ENCODE results near the gene MLH3.

MLH3 gene

DNA sequence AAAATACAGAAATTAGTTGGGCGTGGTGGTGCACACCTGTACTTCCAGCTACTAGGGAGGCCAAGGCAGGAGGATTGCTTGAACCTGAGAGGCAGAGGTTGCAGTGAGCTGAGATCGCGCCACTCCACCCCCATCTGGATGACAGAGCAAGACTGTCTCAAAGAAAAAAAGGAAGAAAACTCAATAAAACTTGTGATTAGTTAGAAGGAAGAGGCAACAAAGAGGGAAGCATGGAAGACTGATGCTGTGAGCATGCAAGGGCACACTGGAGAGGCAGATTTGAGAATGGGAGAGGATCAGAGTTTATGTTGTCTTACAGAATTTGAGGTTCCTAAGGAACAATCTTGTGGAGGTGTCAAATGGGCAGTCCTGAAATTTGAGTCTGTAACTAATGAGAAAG, 15.4 kb upstream of the MLH3 start:
- no peak for DNase-seq

- DNase-seq: no peak
These were observed 12.9 kb upstream of the MLH3 start for GRCh38 chr14:75064205-75064567.

GRCh38 chr14:75063491-75064204, 12.4 kb upstream of the MLH3 start, which contains the start of gene ACYP1:
Gene ACYP1, minus strand, starts transcription at chr14:75064024. Its CDS starts 471 bp downstream, at chr14:75063553.
- DNase-seq: peak; percentile 91

DNA sequence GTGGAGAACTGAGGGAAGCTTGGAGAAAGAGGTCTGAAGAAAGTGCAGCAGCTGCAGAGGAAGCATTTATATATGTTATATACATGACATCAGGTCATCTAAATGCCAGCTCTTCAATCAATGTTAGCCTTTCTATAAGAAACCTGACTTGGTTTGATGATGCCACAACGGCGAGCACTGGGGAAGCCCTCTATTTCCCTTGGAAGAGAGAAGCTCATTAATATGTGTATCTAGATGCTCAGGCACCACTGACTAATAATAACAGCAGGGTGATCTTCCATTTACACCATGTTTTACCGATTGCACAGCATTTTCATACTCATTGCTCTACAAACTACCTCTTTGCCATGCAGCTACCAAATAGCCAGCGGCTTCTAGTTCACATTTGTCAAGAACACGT, 11.7 kb upstream of the MLH3 start:
- no peak for DNase-seq

DNA sequence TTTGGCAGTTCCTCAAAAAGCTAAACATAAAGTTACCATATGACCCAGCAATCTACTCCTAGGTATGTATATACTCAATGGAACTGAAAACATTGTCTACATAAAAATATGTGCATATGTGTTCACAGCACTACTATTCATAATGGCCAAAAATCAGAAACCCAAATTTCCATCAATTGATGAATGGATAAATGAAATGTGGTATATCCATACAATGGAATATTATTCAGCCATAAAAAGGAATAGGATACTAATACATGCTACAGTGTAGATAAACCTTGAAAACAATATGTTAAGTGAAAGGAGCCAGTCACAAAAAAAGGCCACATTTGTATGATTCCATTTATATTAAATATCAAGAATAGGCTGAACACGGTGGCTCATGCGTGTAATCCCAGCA, 9.2 kb upstream of the MLH3 start:
- DNase-seq: no peak

GRCh38 chr14:75059642-75060041, 8.4 kb upstream of the MLH3 start:
- DNase-seq: no peak

GRCh38 chr14:75054421-75054820, 3.2 kb upstream of the MLH3 start:
- DNase-seq: no peak

- no peak for DNase-seq
These were observed 2.4 kb upstream of the MLH3 start for GRCh38 chr14:75053396-75054291.

DNA sequence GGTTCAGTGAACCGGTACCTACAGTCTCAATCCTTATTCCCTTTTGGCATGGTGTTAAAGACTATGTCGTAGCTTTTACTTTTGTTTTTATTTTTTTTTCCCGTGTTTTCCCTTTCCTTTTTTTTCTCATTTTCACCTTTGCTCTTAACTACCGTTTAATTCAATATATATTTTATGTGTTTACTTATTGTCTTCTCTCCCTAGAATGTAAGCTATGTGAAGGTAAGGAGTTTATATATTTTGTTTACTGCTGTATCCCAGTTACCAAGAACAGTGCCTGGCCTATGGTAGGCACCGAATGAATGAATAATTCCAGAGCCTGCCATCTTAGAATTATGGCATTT, 261 bp upstream of the MLH3 start:
- DNase-seq: no peak

GRCh38 chr14:75049731-75050201, 1.5 kb downstream of the MLH3 start:
- DNase-seq: no peak

- no peak for DNase-seq
These were observed 2.1 kb downstream of the MLH3 start for GRCh38 chr14:75049136-75049535.

GRCh38 chr14:75048101-75048500, 3.2 kb downstream of the MLH3 start:
- no peak for DNase-seq

DNA sequence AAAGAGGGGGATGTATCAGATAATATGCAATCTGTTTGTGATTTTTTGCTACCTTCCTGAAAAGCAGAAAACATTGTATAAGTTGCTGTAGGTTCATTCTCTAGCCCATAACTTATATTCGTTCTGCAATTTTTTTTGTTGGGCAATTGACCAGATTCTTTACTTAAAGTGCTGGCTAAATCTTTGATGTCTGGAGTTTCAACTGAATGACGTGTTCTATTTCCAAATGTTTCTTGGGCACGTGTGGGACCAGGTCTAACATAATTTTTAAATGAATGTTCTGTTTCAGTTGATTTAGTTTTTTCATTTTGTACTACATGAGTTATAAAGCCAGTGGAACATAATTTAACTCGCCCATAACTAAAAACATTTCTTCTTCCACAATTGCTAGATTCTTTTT, 3.8 kb downstream of the MLH3 start:
- DNase-seq: no peak

- DNase-seq: no peak
These were observed 4.4 kb downstream of the MLH3 start for GRCh38 chr14:75046899-75047298.

DNA sequence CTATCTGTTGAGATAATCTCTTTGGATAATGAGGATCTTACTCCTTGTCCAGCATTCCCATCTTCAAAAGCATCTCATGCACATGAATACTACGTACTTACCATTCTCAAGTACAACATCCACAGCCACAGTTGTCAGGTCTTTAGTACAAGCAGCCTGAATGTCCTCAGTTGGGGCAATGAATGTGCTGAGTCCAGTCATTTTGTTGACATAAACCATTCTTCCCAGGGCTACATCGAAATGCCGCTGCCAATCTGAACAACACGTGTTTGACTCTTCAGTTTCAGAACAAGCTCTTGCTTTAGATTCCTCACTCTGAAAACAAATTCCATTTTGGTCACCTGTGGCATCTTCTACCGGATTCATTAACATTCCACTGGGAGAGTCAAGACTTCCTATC, 5.0 kb downstream of the MLH3 start:
- no peak for DNase-seq

DNA sequence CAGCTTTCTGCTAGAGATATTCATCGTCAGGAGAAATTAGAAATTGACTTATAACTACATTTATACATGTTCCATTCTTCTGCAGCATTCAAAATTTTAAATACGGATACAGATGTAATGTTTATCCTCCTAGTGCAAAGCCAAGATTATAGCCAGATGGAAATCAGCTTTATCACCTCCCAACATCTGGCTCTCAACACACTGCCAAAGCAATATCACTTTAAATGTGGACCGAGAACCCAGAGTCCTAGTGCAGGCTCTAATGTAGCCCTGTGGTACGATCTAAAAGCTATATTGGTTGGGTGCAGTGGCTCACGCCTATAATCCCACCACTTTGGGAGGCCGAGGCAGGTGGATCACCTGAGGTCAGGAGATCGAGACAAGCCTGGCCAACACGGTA, 6.5 kb downstream of the MLH3 start:
- DNase-seq: no peak

DNA sequence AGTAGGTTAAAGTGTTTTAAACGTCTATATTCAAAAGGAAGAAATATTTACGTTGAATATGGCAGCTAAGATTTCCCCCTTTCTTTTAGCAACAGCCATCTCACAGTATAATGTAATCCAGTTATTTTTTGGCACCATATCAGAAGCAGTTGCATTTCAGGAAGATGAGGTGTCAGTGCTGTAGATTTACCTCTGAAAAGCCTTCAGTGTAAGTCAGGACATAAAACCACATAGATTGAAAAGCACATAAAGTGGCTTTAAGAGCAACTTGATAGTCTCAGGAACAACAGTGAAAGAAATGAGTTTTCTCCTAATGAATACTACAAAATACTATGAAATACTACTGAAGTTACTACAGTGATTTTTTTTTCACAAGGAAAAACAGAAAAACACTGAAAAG, 6.9 kb downstream of the MLH3 start:
- DNase-seq: no peak

GRCh38 chr14:75042035-75042434, 9.2 kb downstream of the MLH3 start:
- DNase-seq: no peak

- no peak for DNase-seq
These were observed 9.7 kb downstream of the MLH3 start for GRCh38 chr14:75041613-75042012.

- no peak for DNase-seq
These were observed 10.3 kb downstream of the MLH3 start for GRCh38 chr14:75040959-75041358.

DNA sequence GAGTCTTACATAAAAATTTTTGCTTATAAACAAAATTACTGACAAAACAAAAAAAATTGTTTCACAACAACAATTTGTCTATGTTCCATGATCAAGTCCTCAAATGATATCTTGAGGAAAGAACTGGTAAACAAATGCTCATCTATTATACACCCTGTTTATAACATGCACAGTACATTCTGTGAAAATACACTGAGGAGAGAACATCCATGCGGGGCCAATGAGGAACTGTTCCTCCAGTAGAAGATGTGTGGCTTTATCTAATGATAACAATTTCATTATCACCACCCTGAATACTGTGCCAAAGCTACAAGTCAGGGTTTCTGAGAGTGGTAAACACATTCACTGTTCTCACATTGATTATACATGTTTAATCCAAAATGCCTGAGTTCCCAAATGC, 10.8 kb downstream of the MLH3 start:
- no peak for DNase-seq

DNA sequence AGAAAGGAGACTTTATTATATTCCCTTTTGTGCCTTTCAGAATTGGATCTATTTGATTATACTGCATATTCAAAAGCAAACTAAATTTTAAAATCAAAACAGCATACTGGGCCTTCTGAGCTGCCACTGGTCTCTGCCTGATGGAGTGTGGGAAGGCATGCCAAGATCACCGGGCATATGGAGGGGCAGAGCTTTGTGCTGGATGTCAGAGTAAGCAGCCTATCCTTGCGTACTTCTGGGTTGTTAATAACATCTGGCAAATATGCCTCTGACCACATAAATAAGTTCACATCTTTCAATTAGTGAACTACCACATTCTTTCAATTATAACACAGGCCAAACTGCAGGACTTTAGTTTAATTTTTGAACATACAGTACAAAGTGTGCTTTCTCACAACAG, 18.3 kb downstream of the MLH3 start:
- no peak for DNase-seq

- no peak for DNase-seq
These were observed 21.1 kb downstream of the MLH3 start for GRCh38 chr14:75030147-75030546.

GRCh38 chr14:75025876-75026275, 25.4 kb downstream of the MLH3 start:
- no peak for DNase-seq

Data from OCI-M1 (cell line).